K562 (cell line): ENCODE results near the gene CHPF. TPM values are rescaled to one million over a fixed set of nuclear protein-coding genes. Genes with fewer than 3 reads are reported as not detected.

ENCODE experiments used
- ATAC-seq: fragments of 200-7000 bp; cut with Tn5 transposase; 3 replicates; pipeline ENCODE4 v1.9.1; 2020; ENCODE audit warnings: moderate library complexity
- BruUV-seq: library from RNA; stranded (reverse); fragments of 400-500 nt; replicated peaks from 2 replicates; lab custom pipeline; 2021; lab: Mats Ljungman, UMichigan
- CTCF ChIA-PET: fragments of 300-600 bp; formaldehyde crosslinking; extraction: SDS; loops from one replicate; lab custom pipeline; 2021; ENCODE audit warnings: low intra/inter-chr PET ratio; lab: Yijun Ruan, JAX
- POLR2A ChIA-PET: fragments of 300-600, 350-650 bp; sonication (Branson Sonifier 250); formaldehyde crosslinking; extraction: SDS; loops from one replicate; lab custom pipeline; 2021; ENCODE audit warnings: antibody characterized with exemption, inconsistent platforms; lab: Yijun Ruan, JAX
- DNase-seq, 4 experiments: peaks; one replicate each; pipeline versions ENCODE4 v3.0.0 to v3.0.0-alpha.2; 2011 to 2018; ENCODE audit warnings: low spot score in 3 of 4, mixed read lengths in 3 of 4; ENCODE audit errors: extremely low read depth in 1 of 4
- FAIRE-seq: peaks from 2 replicates; lab custom pipeline; 2011; peaks lifted over from hg19 to GRCh38; lab: Jason Lieb, UNC
- H2AFZ ChIP-seq: 2 replicates; pipeline ENCODE4 v1.6.0; 2011; ENCODE audit warnings: low read depth, low read length, control low read depth, inconsistent platforms
- H3K27ac ChIP-seq: fragments of 200-600 bp; 3 replicates; pipeline ENCODE4 v1.8.0; 2011; ENCODE audit warnings: low read depth, mild to moderate bottlenecking, control low read depth, inconsistent platforms, low read length, moderate library complexity, mixed read lengths; ENCODE audit errors: extremely low read depth
- H3K27me3 ChIP-seq, 2 experiments: fragments of 300-600 bp in 1 of 2; 2 replicates in 1 of 2; 3 replicates in 1 of 2; pipeline versions ENCODE4 v1.6.0 to v1.8.0; 2011; ENCODE audit warnings: inconsistent platforms in 2 of 2, low read length in 2 of 2, mild to moderate bottlenecking in 1 of 2, mixed read lengths in 1 of 2, moderate library complexity in 1 of 2; ENCODE audit not compliant: control insufficient read depth in 2 of 2, insufficient read depth in 2 of 2
- H3K36me3 ChIP-seq: fragments of 300-600 bp; 3 replicates; pipeline ENCODE4 v1.8.0; 2011; ENCODE audit warnings: mild to moderate bottlenecking, low read length, inconsistent platforms; ENCODE audit not compliant: control insufficient read depth, insufficient read depth
- H3K4me1 ChIP-seq, 2 experiments: fragments of 200-600 bp in 1 of 2; replicated peaks in 1 of 2; 2 replicates in 1 of 2; 3 replicates in 1 of 2; pipeline versions ENCODE4 v1.5.1 to v1.8.0; 2011; ENCODE audit warnings: inconsistent platforms in 2 of 2, low read length in 2 of 2, mild to moderate bottlenecking in 1 of 2, mixed read lengths in 1 of 2, moderate library complexity in 1 of 2; ENCODE audit not compliant: control insufficient read depth in 2 of 2, insufficient read depth in 2 of 2
- H3K4me2 ChIP-seq: 2 replicates; pipeline ENCODE4 v1.6.1; 2011; ENCODE audit warnings: low read length, control low read depth, inconsistent platforms, mixed read lengths; ENCODE audit not compliant: insufficient read depth
- H3K4me3 ChIP-seq: fragments of 200-600 bp; sonication (generic), shearing (Covaris generic); 2 replicates; pipeline ENCODE4 v1.5.1; 2016; ENCODE audit warnings: control low read depth, inconsistent platforms
- H3K79me2 ChIP-seq: fragments of 200-600 bp; 3 replicates; pipeline ENCODE4 v1.8.0; 2011; ENCODE audit warnings: low read length, inconsistent platforms; ENCODE audit not compliant: control insufficient read depth, insufficient read depth
- H3K9ac ChIP-seq, 2 experiments: 2 replicates each; pipeline versions ENCODE4 v1.6.0 to v1.6.1; 2011; ENCODE audit warnings: low read depth in 2 of 2, low read length in 2 of 2, control low read depth in 1 of 2, inconsistent platforms in 1 of 2, mild to moderate bottlenecking in 1 of 2, mixed read lengths in 1 of 2; ENCODE audit not compliant: insufficient read depth in 1 of 2
- H3K9me1 ChIP-seq: one replicate; pipeline ENCODE4 v1.6.0; 2011; ENCODE audit warnings: inconsistent platforms, mild to moderate bottlenecking, low read length, moderate library complexity; ENCODE audit not compliant: control insufficient read depth, insufficient read depth
- H3K9me3 ChIP-seq: replicated peaks from 2 replicates; pipeline ENCODE4 v1.5.1; 2011; ENCODE audit warnings: low read depth, low read length, inconsistent platforms; ENCODE audit not compliant: control insufficient read depth, insufficient read depth
- H4K20me1 ChIP-seq: replicated peaks from 2 replicates; pipeline ENCODE4 v1.6.1; 2011; ENCODE audit warnings: low read length, inconsistent platforms, mixed read lengths; ENCODE audit not compliant: control insufficient read depth, insufficient read depth
- FOXA3 ChIP-seq, 2 experiments: fragments of 450-650 bp in 1 of 2; sonication (generic) in 1 of 2; formaldehyde crosslinking; IDR thresholded peaks in 1 of 2; conservative IDR thresholded peaks in 1 of 2; 2 replicates each; pipeline versions ENCODE4 v1.4.0 to v1.8.0; 2020 to 2022; ENCODE audit warnings: mild to moderate bottlenecking in 2 of 2, missing genetic modification reagents in 1 of 2
- NFIC ChIP-seq: fragments of 450-650 bp; IDR thresholded peaks from 2 replicates; pipeline ENCODE4 v1.6.1; 2017; ENCODE audit warnings: mild to moderate bottlenecking, inconsistent platforms
- RUNX1 ChIP-seq: sonication (generic); IDR thresholded peaks from 2 replicates; pipeline ENCODE4 v1.6.1; 2016; ENCODE audit warnings: antibody characterized with exemption, low read depth
- ZBTB7A ChIP-seq: IDR thresholded peaks from 2 replicates; pipeline ENCODE4 v1.6.1; 2011; ENCODE audit warnings: low read depth, mild to moderate bottlenecking, low read length, moderate library complexity, borderline replicate concordance; ENCODE audit not compliant: control insufficient read depth
- WGBS: fragments of 100-300 bp; shearing (Covaris generic); methylation state at CpG from one replicate; pipeline ENCODE4 v1.1.6; 2016; ENCODE audit warnings: low coverage, mixed read lengths; ENCODE audit not compliant: insufficient coverage; ENCODE audit errors: missing lambda C conversion rate; 5-methylcytosine and 5-hydroxymethylcytosine counted together
- in situ Hi-C: fragments of 300-500 bp; cut with MboI; formaldehyde crosslinking; loops from 4 replicates; pipeline ENCODE4 v1.15.0; 2018; ENCODE audit warnings: inconsistent platforms, mixed read lengths
- intact Hi-C: fragments of 100-400 bp; cut with micrococcal nuclease; formaldehyde crosslinking; loops from 2 replicates; pipeline ENCODE4 v1.14.2; 2022
- polyA plus RNA-seq, 8 experiments: library from polyadenylated mRNA; depleted of rRNA in 4 of 8; stranded (reverse) in 5 of 8; unstranded in 3 of 8; fragments of >200 nt; fragmentation: Nextera tagmentation in 2 of 8; fragmentation: Illumina TruSeq in 1 of 8; extraction: Ambion mirVana in 2 of 8; extraction: Trizol in 1 of 8; gene quantifications; 2 replicates each; pipeline versions ENCODE4 v1.2.1 to v1.2.3, GENCODE V29; 2011 to 2014; ENCODE audit warnings: inconsistent platforms in 1 of 8, missing spikeins in 1 of 8
- total RNA-seq, 7 experiments: library from RNA; depleted of rRNA in 6 of 7; stranded (reverse); fragments of >200 nt in 6 of 7; fragmentation: Illumina TruSeq in 2 of 7; extraction: Trizol in 2 of 7; gene quantifications; 2 replicates each; pipeline versions ENCODE4 v1.2.1 to v1.2.3, GENCODE V29; 2011 to 2021; ENCODE audit warnings: low replicate concordance in 1 of 7
- TF ChIP-seq, protein P1 (sequence below): sonication (generic); formaldehyde crosslinking; IDR thresholded peaks from 2 replicates; pipeline ENCODE4 v1.8.0; 2022; ENCODE audit warnings: missing genetic modification reagents, mild to moderate bottlenecking, moderate library complexity, borderline replicate concordance
- TF ChIP-seq, protein P2 (sequence below), 2 experiments: fragments of 450-650 bp; formaldehyde crosslinking in 1 of 2; IDR thresholded peaks; 2 replicates each; pipeline versions ENCODE4 v1.4.0 to v1.6.1; 2014 to 2020; ENCODE audit warnings: mild to moderate bottlenecking in 2 of 2, borderline replicate concordance in 1 of 2, low read depth in 1 of 2

Gene CHPF
- total and polyA plus RNA-seq, 9 of the 15 experiments (the other 6 are each of a cell fraction or from before 2014, with no cell fraction given): 0.15 to 57.2 (median 7.9) TPM

DNA sequence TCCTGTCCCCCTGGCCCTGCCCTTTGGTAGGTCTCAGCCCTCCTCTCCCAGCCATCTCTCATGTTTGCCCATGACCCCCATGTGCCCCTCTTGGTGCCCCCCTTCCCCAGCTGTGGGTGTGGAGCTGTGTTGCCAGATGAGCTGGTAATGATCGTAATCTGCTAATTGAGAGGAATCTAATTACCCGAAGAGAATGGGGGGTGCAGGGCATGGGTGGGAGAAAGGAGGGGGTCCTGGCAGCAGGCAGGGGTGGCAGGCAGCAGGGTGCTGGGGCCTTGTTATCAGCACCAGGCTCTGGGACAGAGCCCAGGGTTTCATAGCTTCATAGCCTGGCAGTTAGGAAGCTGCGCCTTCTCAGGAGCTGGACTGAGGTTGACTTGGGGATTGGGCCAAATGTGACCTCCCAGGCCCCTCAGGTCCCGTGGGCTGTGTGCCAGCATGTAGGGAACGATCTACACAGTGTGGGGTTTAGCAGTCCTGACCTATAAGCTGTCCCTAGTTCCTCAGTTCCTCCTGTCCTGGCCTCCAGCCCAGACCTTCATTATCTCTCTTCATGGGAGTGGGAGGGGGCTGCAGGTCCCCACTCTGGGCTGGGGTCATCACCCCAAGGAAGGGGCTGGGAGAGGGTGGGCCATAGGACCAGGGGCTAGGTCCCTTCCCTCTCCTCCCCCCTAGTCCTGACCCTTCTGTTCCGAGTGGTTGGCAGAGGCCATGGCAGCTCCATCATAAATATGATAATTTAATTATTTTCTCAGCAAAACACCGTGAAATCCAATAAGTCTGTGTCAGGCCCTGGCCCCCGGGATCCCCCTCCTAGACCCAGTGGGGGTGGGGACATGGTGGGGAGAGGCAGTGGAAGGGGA lies 35.8 kb downstream of the CHPF start:
- H3K79me2 ChIP-seq: peaks cover 5% of the 10 kb centered on the region; the same call in 1 of the 3 replicates
- peaks cover 54 to 79% of the 10 kb centered on the region in 2 experiments for H3K4me1 ChIP-seq
- DNase-seq (no peak), ATAC-seq (no peak), FAIRE-seq (peak; percentile 66)
- no peaks in the 10 kb centered on the region for H4K20me1 ChIP-seq
- intact Hi-C loops: no loop called here
- BruUV-seq: no TSS peak
- in situ Hi-C loops: no loop called here
- H3K27ac ChIP-seq: 0 out of 3 replicates have a peak overlapping the region, but pooled peaks have one; percentile 30
- POLR2A ChIA-PET: interaction anchor here (1.4 to 3.4 kb wide), 2 partner anchors 8 to 12 kb away, joined by 7 to 37 read pairs; partner anchors contain the start of gene GMPPA
- H3K9ac ChIP-seq: peak overlapping the region in 1 of 2 experiments; percentile 53; a peak in 2 of 4 replicates
- WGBS: 24% methylated on average over 5 of the region's 8 CpGs
- H3K27me3 ChIP-seq: no peaks in the 10 kb centered on the region
- no peaks in the 10 kb centered on the region for H3K9me1 ChIP-seq
- TF ChIP-seq, protein P1, sequence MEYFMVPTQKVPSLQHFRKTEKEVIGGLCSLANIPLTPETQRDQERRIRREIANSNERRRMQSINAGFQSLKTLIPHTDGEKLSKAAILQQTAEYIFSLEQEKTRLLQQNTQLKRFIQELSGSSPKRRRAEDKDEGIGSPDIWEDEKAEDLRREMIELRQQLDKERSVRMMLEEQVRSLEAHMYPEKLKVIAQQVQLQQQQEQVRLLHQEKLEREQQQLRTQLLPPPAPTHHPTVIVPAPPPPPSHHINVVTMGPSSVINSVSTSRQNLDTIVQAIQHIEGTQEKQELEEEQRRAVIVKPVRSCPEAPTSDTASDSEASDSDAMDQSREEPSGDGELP (CRISPR knock-in tag): peak; percentile 19; the same call in 1 of the 2 replicates
- TF ChIP-seq NFIC (peak; percentile 49; the same call in 1 of the 2 replicates), FOXA3 (CRISPR knock-in tag; conservative IDR thresholded peaks at IDR 0.05 in 1 of 2, IDR thresholded peaks at IDR 0.05 in 1 of 2) (no peak), RUNX1 (no peak), ZBTB7A (peak; percentile 67; the same call in 1 of the 2 replicates)
- TF ChIP-seq, protein P2, sequence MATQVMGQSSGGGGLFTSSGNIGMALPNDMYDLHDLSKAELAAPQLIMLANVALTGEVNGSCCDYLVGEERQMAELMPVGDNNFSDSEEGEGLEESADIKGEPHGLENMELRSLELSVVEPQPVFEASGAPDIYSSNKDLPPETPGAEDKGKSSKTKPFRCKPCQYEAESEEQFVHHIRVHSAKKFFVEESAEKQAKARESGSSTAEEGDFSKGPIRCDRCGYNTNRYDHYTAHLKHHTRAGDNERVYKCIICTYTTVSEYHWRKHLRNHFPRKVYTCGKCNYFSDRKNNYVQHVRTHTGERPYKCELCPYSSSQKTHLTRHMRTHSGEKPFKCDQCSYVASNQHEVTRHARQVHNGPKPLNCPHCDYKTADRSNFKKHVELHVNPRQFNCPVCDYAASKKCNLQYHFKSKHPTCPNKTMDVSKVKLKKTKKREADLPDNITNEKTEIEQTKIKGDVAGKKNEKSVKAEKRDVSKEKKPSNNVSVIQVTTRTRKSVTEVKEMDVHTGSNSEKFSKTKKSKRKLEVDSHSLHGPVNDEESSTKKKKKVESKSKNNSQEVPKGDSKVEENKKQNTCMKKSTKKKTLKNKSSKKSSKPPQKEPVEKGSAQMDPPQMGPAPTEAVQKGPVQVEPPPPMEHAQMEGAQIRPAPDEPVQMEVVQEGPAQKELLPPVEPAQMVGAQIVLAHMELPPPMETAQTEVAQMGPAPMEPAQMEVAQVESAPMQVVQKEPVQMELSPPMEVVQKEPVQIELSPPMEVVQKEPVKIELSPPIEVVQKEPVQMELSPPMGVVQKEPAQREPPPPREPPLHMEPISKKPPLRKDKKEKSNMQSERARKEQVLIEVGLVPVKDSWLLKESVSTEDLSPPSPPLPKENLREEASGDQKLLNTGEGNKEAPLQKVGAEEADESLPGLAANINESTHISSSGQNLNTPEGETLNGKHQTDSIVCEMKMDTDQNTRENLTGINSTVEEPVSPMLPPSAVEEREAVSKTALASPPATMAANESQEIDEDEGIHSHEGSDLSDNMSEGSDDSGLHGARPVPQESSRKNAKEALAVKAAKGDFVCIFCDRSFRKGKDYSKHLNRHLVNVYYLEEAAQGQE (IDR thresholded peaks at IDR 0.05; ENCODE audit: borderline replicate concordance): peak; percentile 79
- TF ChIP-seq, protein P2 (CRISPR knock-in tag; IDR thresholded peaks at IDR 0.05; ENCODE audit: low read depth): no peak
- CTCF ChIA-PET: no interaction called here
- H3K9me3 ChIP-seq: no peaks in the 10 kb centered on the region
- peaks cover 45% of the 10 kb centered on the region; the same call in 2 of the 3 replicates for H3K36me3 ChIP-seq
- H2AFZ ChIP-seq: no peak overlapping the region
- no peak overlapping the region for H3K4me3 ChIP-seq
- H3K4me2 ChIP-seq: no peak overlapping the region
